ENCODE measurements around the gene AGAP9.
"Not testable (repeated sequence)": the region's sequence is repeated elsewhere in the genome, so short reads cannot be mapped to it uniquely, and the experiment has no call there.

AGAP9 gene

GRCh38 chr10:47484786-47485185 is 38.7 kb downstream of the AGAP9 start:
- DNase-seq, result not testable (repeated sequence)

DNA sequence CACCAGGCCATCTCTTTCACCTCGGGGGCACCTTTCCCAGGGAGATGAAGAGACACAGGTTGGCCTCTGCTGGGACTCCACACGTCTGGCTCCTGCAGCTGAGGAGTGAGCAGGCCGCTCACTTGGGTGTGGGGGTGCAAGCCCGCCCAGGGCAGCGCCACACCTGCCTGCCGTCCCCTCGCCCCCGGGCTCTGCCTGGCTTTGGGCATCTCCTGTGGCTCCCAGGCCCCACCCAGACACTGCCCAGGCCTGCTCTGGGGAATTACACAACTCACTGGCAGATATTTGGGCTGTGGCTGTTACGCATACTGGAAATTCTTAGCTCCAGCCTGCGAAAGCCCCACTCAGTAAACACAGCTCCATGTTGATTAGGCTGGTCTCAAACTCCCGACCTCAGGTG is 39.5 kb downstream of the AGAP9 start, which contains the start of gene ANXA8:
TSS of gene ANXA8 (minus strand) at position 193 of the 400 bp plus-strand sequence. CDS start at position 11, 182 bp downstream.
- not testable (repeated sequence) for DNase-seq

GRCh38 chr10:47482367-47482766 is 41.1 kb downstream of the AGAP9 start:
- not testable (repeated sequence) for DNase-seq

DNA sequence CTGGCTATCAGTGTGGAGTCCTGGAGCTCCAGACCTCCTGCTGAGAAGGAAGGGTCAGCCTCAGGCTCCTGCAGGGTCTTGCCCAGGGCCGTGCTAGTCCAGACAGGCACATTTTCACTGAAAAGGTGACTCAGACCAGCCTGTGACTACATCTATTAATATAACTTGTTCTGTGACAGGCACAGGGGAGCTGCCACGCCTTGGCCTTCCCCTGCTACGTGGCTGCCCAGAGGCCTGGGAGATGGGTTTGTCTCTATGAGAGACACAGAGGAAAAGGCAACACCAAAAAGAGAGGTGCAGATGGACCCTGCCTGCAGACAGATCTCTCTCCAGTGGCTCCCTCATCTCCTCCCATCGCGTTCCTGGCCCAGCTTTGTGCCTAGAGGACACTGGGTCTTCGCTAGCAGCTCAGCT is 41.7 kb downstream of the AGAP9 start:
- not testable (repeated sequence) for DNase-seq

DNA sequence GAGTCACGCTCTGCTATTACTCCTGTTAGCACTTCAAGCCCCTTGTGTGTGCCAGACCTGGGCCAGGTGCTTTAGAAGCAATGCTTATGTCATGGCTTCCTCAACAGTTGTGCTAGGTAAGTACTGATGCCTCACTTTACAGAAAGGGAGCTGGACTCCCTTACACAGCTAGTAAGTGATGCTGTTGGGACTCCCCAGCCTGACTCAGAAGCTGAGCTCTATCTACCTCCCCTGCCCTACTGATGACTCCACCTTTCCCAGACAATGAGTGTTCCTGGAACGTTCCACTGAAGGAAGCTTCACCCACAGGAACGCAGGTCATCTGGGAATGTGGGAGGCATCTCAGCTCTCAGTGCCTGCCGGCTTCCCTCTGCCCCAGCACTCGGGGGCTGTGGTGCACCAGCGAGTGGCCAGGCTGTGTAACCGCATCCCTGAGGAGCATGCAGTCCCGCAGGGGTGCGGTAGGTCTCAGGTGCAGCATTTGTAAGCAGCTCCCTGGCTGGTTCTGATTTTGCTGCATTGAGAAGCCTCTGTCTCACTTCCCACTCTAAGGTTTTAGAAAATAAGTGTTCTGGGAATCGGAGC is 42.2 kb downstream of the AGAP9 start:
- DNase-seq, result not testable (repeated sequence)

GRCh38 chr10:47480133-47480532 is 43.3 kb downstream of the AGAP9 start:
- not testable (repeated sequence) for DNase-seq

GRCh38 chr10:47478114-47478513 is 45.3 kb downstream of the AGAP9 start:
- DNase-seq, result not testable (repeated sequence)

- DNase-seq, result not testable (repeated sequence)
Observed at GRCh38 chr10:47477078-47477477, 46.4 kb downstream of the AGAP9 start.

- not testable (repeated sequence) for DNase-seq
Observed at GRCh38 chr10:47475101-47475500, 48.3 kb downstream of the AGAP9 start.

DNA sequence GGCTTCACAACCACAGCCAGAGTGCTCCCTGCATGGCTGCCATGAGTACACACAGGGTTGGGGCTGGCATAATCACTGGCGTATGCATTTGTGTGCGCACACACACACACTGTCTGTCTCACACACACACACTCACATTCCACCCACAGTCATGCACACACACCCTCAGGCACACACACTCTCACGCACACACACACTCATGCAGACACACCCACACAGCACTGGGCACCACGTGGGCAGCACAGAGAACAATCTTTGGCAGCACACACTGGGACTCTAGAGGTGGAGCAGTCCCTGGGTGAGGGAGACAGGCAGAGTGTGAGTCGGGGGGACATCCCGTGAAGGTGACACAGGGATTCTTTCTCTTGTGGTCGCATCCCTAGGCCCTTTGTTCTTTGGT is 49.9 kb downstream of the AGAP9 start:
- DNase-seq, result not testable (repeated sequence)

- DNase-seq, result not testable (repeated sequence)
Observed at GRCh38 chr10:47472647-47473046, 50.8 kb downstream of the AGAP9 start.

DNA sequence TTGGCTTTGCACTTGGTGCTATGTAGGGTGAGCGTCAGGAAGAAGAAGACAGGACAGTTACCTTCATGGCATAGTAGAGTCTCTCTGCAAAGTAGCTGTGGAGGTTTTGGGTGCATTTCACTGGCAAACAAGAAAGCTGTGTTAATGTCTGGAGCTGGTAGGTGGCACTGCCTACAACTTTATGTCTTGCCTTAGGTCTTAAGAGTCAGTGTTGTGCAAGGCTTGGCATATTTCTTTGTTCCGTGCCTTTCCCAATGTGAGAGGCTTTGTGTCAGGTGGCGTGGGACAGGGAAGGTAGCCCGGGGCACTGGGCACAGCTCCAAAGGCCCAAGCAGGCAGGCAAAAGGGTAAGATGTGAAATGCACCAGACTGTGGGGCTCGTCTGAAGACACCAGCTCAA is 51.4 kb downstream of the AGAP9 start:
- not testable (repeated sequence) for DNase-seq

DNA sequence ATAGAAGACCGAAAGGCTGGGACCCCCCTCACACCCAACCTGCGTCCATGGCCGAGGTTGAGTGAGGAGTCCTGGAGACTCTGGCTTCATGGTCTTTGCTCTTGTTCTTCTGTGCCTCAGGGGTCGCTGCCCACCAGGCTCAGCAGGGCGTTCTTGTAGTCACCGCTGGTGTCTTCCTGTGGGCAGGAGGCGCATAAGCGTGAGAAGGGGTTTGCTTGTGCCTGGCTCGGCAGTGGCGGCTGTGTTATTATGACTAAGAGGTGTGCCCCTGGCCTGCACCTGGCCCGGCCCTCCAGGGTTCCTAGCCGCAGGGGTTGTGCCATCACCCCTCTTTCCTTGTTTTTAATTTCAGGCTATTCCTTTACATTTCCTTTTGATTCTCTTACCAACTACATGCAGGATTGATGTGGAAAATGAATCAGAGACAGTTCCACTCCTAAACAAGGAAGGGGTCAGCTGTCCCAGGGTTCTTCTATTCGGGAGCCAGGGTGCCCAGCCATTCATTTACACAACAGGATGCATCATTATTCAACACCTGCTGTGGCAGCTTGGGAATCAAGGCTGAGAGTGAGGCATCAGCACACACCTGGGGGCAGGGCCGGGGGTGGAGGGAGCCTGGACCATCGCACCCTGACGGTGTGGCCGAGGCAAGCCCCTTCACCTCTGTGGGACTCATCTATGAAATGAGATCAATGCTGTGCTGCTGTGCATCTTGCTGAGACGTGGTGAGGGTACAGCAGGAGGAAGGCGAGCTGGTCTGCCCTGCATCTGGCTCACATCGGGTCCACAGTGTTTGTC is 54.5 kb downstream of the AGAP9 start:
- DNase-seq, result not testable (repeated sequence)

DNA sequence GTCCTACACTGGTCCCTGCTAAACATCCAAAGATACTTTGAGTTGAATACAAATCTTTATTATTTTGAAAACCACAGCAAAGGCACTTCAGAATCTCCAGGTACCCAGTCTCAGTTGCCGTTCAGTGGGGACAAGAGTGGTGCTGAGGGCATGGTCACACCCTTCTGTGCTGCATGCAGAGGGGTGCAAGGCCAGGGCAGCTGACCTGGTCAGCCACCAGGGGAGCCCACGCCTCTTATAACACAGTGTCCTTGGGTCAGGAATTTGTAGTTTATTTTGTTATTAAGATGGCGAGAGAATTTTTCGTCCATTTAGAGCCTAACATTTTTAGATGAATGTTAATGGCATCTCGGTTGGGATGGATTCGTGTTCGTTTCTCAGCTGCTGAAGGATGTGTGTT is 55.5 kb downstream of the AGAP9 start:
- not testable (repeated sequence) for DNase-seq

GRCh38 chr10:47467458-47467857 is 56.0 kb downstream of the AGAP9 start:
- not testable (repeated sequence) for DNase-seq

GRCh38 chr10:47465216-47465917 is 58.1 kb downstream of the AGAP9 start:
- not testable (repeated sequence) for DNase-seq

GRCh38 chr10:47462577-47463358 is 60.7 kb downstream of the AGAP9 start:
- DNase-seq, result not testable (repeated sequence)

GRCh38 chr10:47461261-47461687 is 62.2 kb downstream of the AGAP9 start:
- DNase-seq, result not testable (repeated sequence)

GRCh38 chr10:47458466-47459154 is 64.8 kb downstream of the AGAP9 start:
- DNase-seq, result no peak

DNA sequence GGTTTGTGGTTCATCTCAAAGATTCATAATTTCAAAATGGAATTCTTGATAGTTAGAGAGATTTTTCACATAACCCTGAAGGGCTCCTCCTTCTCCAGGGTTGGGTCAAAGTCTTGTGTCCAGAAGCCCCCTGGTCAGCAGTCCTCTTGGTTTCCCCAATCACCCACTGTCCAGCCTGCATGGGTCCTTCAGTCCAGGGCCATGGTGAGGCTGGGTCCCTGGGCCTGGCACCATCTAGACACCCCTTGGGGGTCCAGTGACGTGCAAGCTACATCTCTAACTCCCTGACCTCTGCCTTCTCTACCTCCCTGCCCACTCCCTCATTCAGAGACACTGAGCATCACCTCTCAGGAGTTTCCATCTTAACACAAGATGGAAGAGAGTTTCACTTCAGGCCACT is 65.6 kb downstream of the AGAP9 start:
- no peak for DNase-seq

- no peak for DNase-seq
Observed at GRCh38 chr10:47457528-47457820, 66.0 kb downstream of the AGAP9 start.
